Testis (tissue), 3 donors: ENCODE results near the gene OBSCN. TPM values are rescaled to one million over a fixed set of nuclear protein-coding genes. Genes with fewer than 3 reads are reported as not detected.
"Not testable (repeated sequence)": the region's sequence is repeated elsewhere in the genome, so short reads cannot be mapped to it uniquely, and the experiment has no call there.

Source experiments
- DNase-seq: peaks from one replicate; pipeline ENCODE4 v3.0.0-alpha.2; 2019
- H3K27ac ChIP-seq, 2 donors: fragments of 200-600 bp; sonication (generic); one replicate each; pipeline ENCODE4 v1.5.1; 2019
- H3K27me3 ChIP-seq: fragments of 200-600 bp; sonication (generic); one replicate; pipeline ENCODE4 v1.5.1; 2019
- H3K36me3 ChIP-seq: fragments of 200-600 bp; sonication (generic); one replicate; pipeline ENCODE4 v1.5.1; 2017; ENCODE audit warnings: low read depth; ENCODE audit errors: missing control alignments
- H3K4me1 ChIP-seq: fragments of 200-600 bp; sonication (generic); one replicate; pipeline ENCODE4 v1.5.1; 2019
- H3K4me3 ChIP-seq, 2 donors: fragments of 200-600 bp; sonication (generic); one replicate each; pipeline ENCODE4 v1.5.1; 2017 to 2019
- H3K9me3 ChIP-seq: fragments of 200-600 bp; sonication (generic); one replicate; pipeline ENCODE4 v1.5.1; 2017
- CTCF ChIP-seq, 3 experiments: fragments of 450-650 bp in 2 of 3; fragments of 200-600 bp in 1 of 3; sonication (generic) in 1 of 3; IDR thresholded peaks; one replicate each; pipeline ENCODE4 v1.5.1; 2016 to 2019; ENCODE audit warnings: antibody characterized with exemption in 3 of 3, mild to moderate bottlenecking in 2 of 3, moderate library complexity in 1 of 3
- POLR2A ChIP-seq: fragments of 450-650 bp; IDR thresholded peaks from one replicate; pipeline ENCODE4 v1.6.1; 2017; ENCODE audit warnings: antibody characterized with exemption, mild to moderate bottlenecking, moderate library complexity
- WGBS, 2 donors: methylation state at CpG; one replicate each; pipeline ENCODE4 v1.1.5; 2018; 5-methylcytosine and 5-hydroxymethylcytosine counted together
- intact Hi-C: fragments of 100-400 bp; cut with DNase I; formaldehyde crosslinking; loops from one replicate; pipeline ENCODE4 v1.15.1; 2023; ENCODE audit warnings: low total_unique reads
- polyA plus RNA-seq: library from polyadenylated mRNA; stranded (reverse); fragments of 350-450 nt; fragmentation: Illumina TruSeq; extraction: RNeasy Lipid Tissue Mini Kit (QIAGEN cat#74804); gene quantifications from one replicate; pipeline ENCODE4 v1.2.3, GENCODE V29; 2014; ENCODE audit warnings: low read depth, low replicate concordance; ENCODE audit not compliant: insufficient read depth
- total RNA-seq, 2 donors: library from RNA; depleted of rRNA; stranded (reverse); fragments of >200 nt; gene quantifications; one replicate each; pipeline ENCODE4 v1.2.3, GENCODE V29; 2016

Gene OBSCN
- total and polyA plus RNA-seq, 3 donors from 2014 or later = 8.3 to 30.0 (median 28.6) TPM

GRCh38 chr1:228226141-228226874, 18.5 kb downstream of the OBSCN start:
- no peak for DNase-seq
- TF ChIP-seq POLR2A = no peak
- TF ChIP-seq CTCF (IDR thresholded peaks at IDR 0.05) = no peak
- no peaks in the 10 kb centered on the region for H3K36me3 ChIP-seq
- no peaks in the 10 kb centered on the region for H3K27me3 ChIP-seq
- H3K4me3 ChIP-seq = no peak overlapping the region
- intact Hi-C loops = no loop called here
- 93% methylated on average over 7 of the region's 7 CpGs; no CpG with 5 or more reads in 1 of the 2 donors for WGBS, 2 donors
- H3K9me3 ChIP-seq = no peaks in the 10 kb centered on the region
- H3K27ac ChIP-seq = no peak overlapping the region
- H3K4me1 ChIP-seq = no peaks in the 10 kb centered on the region

- Histone ChIP-seq H3K4me3 (no peak overlapping the region), H3K36me3 (no peaks in the 10 kb centered on the region), H3K4me1 (no peaks in the 10 kb centered on the region), H3K27ac (no peak overlapping the region), H3K9me3 (no peaks in the 10 kb centered on the region), H3K27me3 (no peaks in the 10 kb centered on the region)
- intact Hi-C loops = no loop called here
- TF ChIP-seq CTCF (IDR thresholded peaks at IDR 0.05) (no peak), POLR2A (no peak)
- WGBS, 2 donors = 62 to 67% methylated on average over 9 to 10 of the region's 10 CpGs
- no peak for DNase-seq
These were observed 19.3 kb downstream of the OBSCN start for GRCh38 chr1:228226956-228227791.

GRCh38 chr1:228228147-228228546, 20.3 kb downstream of the OBSCN start:
- intact Hi-C loops, H3K27me3 ChIP-seq, H3K36me3 ChIP-seq, DNase-seq, H3K27ac ChIP-seq, H3K4me1 ChIP-seq, H3K9me3 ChIP-seq, H3K4me3 ChIP-seq: not testable (repeated sequence)
- 95 to 98% methylated on average over 5 of the region's 5 CpGs for WGBS, 2 donors

GRCh38 chr1:228228601-228229074, 20.8 kb downstream of the OBSCN start:
- Histone ChIP-seq H3K4me3 (no peak overlapping the region), H3K27me3 (no peaks in the 10 kb centered on the region), H3K4me1 (no peaks in the 10 kb centered on the region), H3K36me3 (no peaks in the 10 kb centered on the region), H3K27ac (no peak overlapping the region), H3K9me3 (no peaks in the 10 kb centered on the region)
- intact Hi-C loops = no loop called here
- WGBS, 2 donors = 83 to 91% methylated on average over 5 of the region's 5 CpGs
- TF ChIP-seq POLR2A = no peak
- TF ChIP-seq CTCF (IDR thresholded peaks at IDR 0.05) = no peak
- no peak for DNase-seq

GRCh38 chr1:228231189-228231588, 23.3 kb downstream of the OBSCN start:
- H3K4me3 ChIP-seq = no peak overlapping the region
- no peak for DNase-seq
- 88 to 91% methylated on average over 2 of the region's 2 CpGs for WGBS, 2 donors
- H3K4me1 ChIP-seq = no peaks in the 10 kb centered on the region
- intact Hi-C loops = no loop called here
- H3K9me3 ChIP-seq = no peaks in the 10 kb centered on the region
- H3K36me3 ChIP-seq = no peaks in the 10 kb centered on the region
- TF ChIP-seq POLR2A (no peak), CTCF (IDR thresholded peaks at IDR 0.05) (no peak)
- H3K27ac ChIP-seq = no peak overlapping the region
- no peaks in the 10 kb centered on the region for H3K27me3 ChIP-seq
